Endothelial cell of umbilical vein (primary cell): ENCODE results near the gene MINDY3. TPM values are rescaled to one million over a fixed set of nuclear protein-coding genes. Genes with fewer than 3 reads are reported as not detected.

Experiments
- BruUV-seq: library from RNA; stranded (reverse); fragments of 400-500 nt; replicated peaks from 2 replicates; lab custom pipeline; 2021; lab: Mats Ljungman, UMichigan
- CTCF ChIA-PET: fragments of 300-600, 350-600 bp; sonication (Branson Sonifier 250); formaldehyde crosslinking; loops from one replicate; lab custom pipeline; 2021; ENCODE audit warnings: antibody characterized with exemption, inconsistent platforms; lab: Charles Lee
- POLR2A ChIA-PET: fragments of 300-600, 350-600 bp; sonication (Branson Sonifier 250); formaldehyde crosslinking; loops from one replicate; lab custom pipeline; 2021; ENCODE audit warnings: antibody characterized with exemption, inconsistent platforms; lab: Charles Lee
- DNase-seq: peaks from one replicate; pipeline ENCODE4 v3.0.0-alpha.2; 2011; ENCODE audit warnings: low read depth, low spot score
- FAIRE-seq: peaks from 2 replicates; lab custom pipeline; 2011; peaks lifted over from hg19 to GRCh38; lab: Jason Lieb, UNC
- H2AFZ ChIP-seq: 2 replicates; pipeline ENCODE4 v1.6.0; 2012; ENCODE audit warnings: low read depth, low read length, control low read depth, inconsistent platforms
- H3K27ac ChIP-seq: 2 replicates; pipeline ENCODE4 v1.5.1; 2011; ENCODE audit warnings: low read depth, mild to moderate bottlenecking, control low read depth, low read length, moderate library complexity; ENCODE audit not compliant: insufficient read depth
- H3K27me3 ChIP-seq, 2 experiments: 2 replicates each; pipeline versions ENCODE4 v1.6.0 to v1.6.1; 2011; ENCODE audit warnings: low read length in 2 of 2, mixed read lengths in 1 of 2; ENCODE audit not compliant: control insufficient read depth in 2 of 2, insufficient read depth in 2 of 2
- H3K36me3 ChIP-seq, 2 experiments: 2 replicates in 1 of 2; 3 replicates in 1 of 2; pipeline ENCODE4 v1.5.1; 2011; ENCODE audit warnings: low read length in 2 of 2, mild to moderate bottlenecking in 1 of 2, moderate library complexity in 1 of 2; ENCODE audit not compliant: control insufficient read depth in 2 of 2, insufficient read depth in 2 of 2; ENCODE audit errors: extremely low read depth in 1 of 2
- H3K4me1 ChIP-seq: 3 replicates; pipeline ENCODE4 v1.5.1; 2011; ENCODE audit warnings: mild to moderate bottlenecking, low read length; ENCODE audit not compliant: control insufficient read depth, insufficient read depth; ENCODE audit errors: extremely low read depth
- H3K4me2 ChIP-seq: 2 replicates; pipeline ENCODE4 v1.6.1; 2011; ENCODE audit warnings: low read length, control low read depth, mixed read lengths; ENCODE audit not compliant: insufficient read depth
- H3K4me3 ChIP-seq, 3 experiments: fragments of 200-600 bp in 1 of 3; sonication (generic), shearing (Covaris generic) in 1 of 3; replicated peaks in 1 of 3; 2 replicates each; pipeline ENCODE4 v1.5.1; 2011 to 2016; ENCODE audit warnings: control low read depth in 3 of 3, low read length in 3 of 3, mild to moderate bottlenecking in 2 of 3, inconsistent platforms in 1 of 3, low read depth in 1 of 3, moderate library complexity in 1 of 3; ENCODE audit not compliant: insufficient read depth in 1 of 3
- H3K79me2 ChIP-seq: 2 replicates; pipeline ENCODE4 v1.6.0; 2012; ENCODE audit warnings: low read length, inconsistent platforms; ENCODE audit not compliant: control insufficient read depth, insufficient read depth
- H3K9ac ChIP-seq: replicated peaks from 2 replicates; pipeline ENCODE3; 2011; ENCODE audit warnings: low read length, control low read depth; ENCODE audit not compliant: insufficient read depth; ENCODE audit errors: extremely low read depth
- H3K9me1 ChIP-seq: replicated peaks from 3 replicates; pipeline ENCODE4 v1.6.0; 2011; ENCODE audit warnings: mild to moderate bottlenecking, low read length; ENCODE audit not compliant: control insufficient read depth, insufficient read depth; ENCODE audit errors: extremely low read depth
- H3K9me3 ChIP-seq: replicated peaks from 2 replicates; pipeline ENCODE4 v1.5.1; 2012; ENCODE audit warnings: low read length, inconsistent platforms; ENCODE audit not compliant: control insufficient read depth, insufficient read depth
- H4K20me1 ChIP-seq: replicated peaks from 2 replicates; pipeline ENCODE3; 2011; ENCODE audit warnings: mild to moderate bottlenecking, low read length; ENCODE audit not compliant: control insufficient read depth, insufficient read depth; ENCODE audit errors: extremely low read depth
- CTCF ChIP-seq, 2 donors: IDR thresholded peaks; 1 replicate in 1 of 2; 2 replicates in 1 of 2; pipeline ENCODE4 v1.5.1; 2011; ENCODE audit warnings: low read length in 2 of 2, mild to moderate bottlenecking in 2 of 2, moderate library complexity in 2 of 2, control low read depth in 1 of 2, inconsistent platforms in 1 of 2, low read depth in 1 of 2; ENCODE audit not compliant: insufficient read depth in 1 of 2; ENCODE audit errors: extremely low read depth in 1 of 2
- EZH2 ChIP-seq: IDR thresholded peaks from 2 replicates; pipeline ENCODE4 v1.6.1; 2012; ENCODE audit warnings: borderline replicate concordance, low read depth, mild to moderate bottlenecking, moderate library complexity, low read length, inconsistent platforms; ENCODE audit not compliant: severe bottlenecking
- dilution Hi-C: fragments of 300-500 bp; cut with MboI; formaldehyde crosslinking; loops from one replicate; pipeline ENCODE4 v1.15.0; 2019; ENCODE audit warnings: low sequenced_read_pairs; ENCODE audit not compliant: extremely low pct_ligation_motif_present
- intact Hi-C: fragments of 100-400 bp; cut with micrococcal nuclease; formaldehyde crosslinking; loops from one replicate; pipeline ENCODE4 v1.10.0; 2022
- polyA plus RNA-seq, 4 experiments: library from polyadenylated mRNA; depleted of rRNA in 3 of 4; stranded (reverse) in 3 of 4; unstranded in 1 of 4; fragments of >200 nt; gene quantifications; 2 replicates each; pipeline versions ENCODE4 v1.2.1 to v1.2.3, GENCODE V29; 2011 to 2012; ENCODE audit warnings: missing spikeins in 1 of 4
- total RNA-seq: library from RNA; stranded (reverse); gene quantifications from 2 replicates; pipeline ENCODE4 v1.2.3, GENCODE V29; 2021

Gene MINDY3
- total and polyA plus RNA-seq, 2 donors (not counting 3 experiments of a cell fraction or from before 2014, with no cell fraction given), result 7.5 to 20.2 TPM

- FAIRE-seq, result peak; percentile 72
- CTCF ChIA-PET, result interaction anchor here (1.8 kb wide), 1 partner anchor 316 kb away, joined by 4 read pairs; no protein-coding TSS in a partner anchor
Observed at GRCh38 chr10:15744217-15744865, 116.0 kb downstream of the MINDY3 start.

More at GRCh38 chr10:15744217-15744865, 116.0 kb downstream of the MINDY3 start:
- Histone ChIP-seq H3K27me3 (peaks cover 7 to 11% of the 10 kb centered on the region in 2 experiments), H3K9ac (no peak overlapping the region), H3K9me1 (no peaks in the 10 kb centered on the region), H3K4me3 (no peak overlapping the region), H3K36me3 (no peaks in the 10 kb centered on the region), H2AFZ (no peak overlapping the region), H3K9me3 (no peaks in the 10 kb centered on the region), H3K4me2 (no peak overlapping the region), H4K20me1 (no peaks in the 10 kb centered on the region), H3K4me1 (no peaks in the 10 kb centered on the region), H3K79me2 (no peaks in the 10 kb centered on the region), H3K27ac (no peak overlapping the region)
- dilution Hi-C loops (no loop called here), intact Hi-C loops (loop anchor here (1.0 kb wide), 2 partner anchors 310 to 316 kb away; no protein-coding TSS in a partner anchor)
- no TSS peak for BruUV-seq
- DNase-seq, result peak; percentile 58
- POLR2A ChIA-PET, result no interaction called here
- no peak for TF ChIP-seq EZH2
- TF ChIP-seq CTCF (IDR thresholded peaks at IDR 0.05; ENCODE audit: extremely low read depth in 1 of 2, insufficient read depth in 1 of 2, low read depth in 1 of 2, low read length in 2 of 2), result peak; percentile 63 to 73
